IMR-90 (cell line): ENCODE measurements around the gene BBS7. TPM values are rescaled to one million over a fixed set of nuclear protein-coding genes. Genes with fewer than 3 reads are reported as not detected.

Source experiments
- ATAC-seq: fragments of 200-7000 bp; cut with Tn5 transposase; 2 replicates; pipeline ENCODE4 v1.9.1; 2020; ENCODE audit warnings: low read depth, mild to moderate bottlenecking, moderate library complexity
- BruUV-seq: library from RNA; stranded (reverse); fragments of 400-500 nt; replicated peaks from 2 replicates; lab custom pipeline; 2021; lab: Mats Ljungman, UMichigan
- CTCF ChIA-PET: fragments of 300-600 bp; formaldehyde crosslinking; extraction: SDS; loops from one replicate; lab custom pipeline; 2021; ENCODE audit warnings: antibody characterized with exemption; lab: Yijun Ruan, JAX
- POLR2A ChIA-PET: fragments of 300-600 bp; sonication (Branson Sonifier 250); formaldehyde crosslinking; loops from one replicate; lab custom pipeline; 2022; ENCODE audit warnings: antibody characterized with exemption; ENCODE audit not compliant: unreplicated experiment; lab: Charles Lee
- DNase-seq: peaks from one replicate; pipeline ENCODE4 v3.0.0; 2013
- H2AFZ ChIP-seq: replicated peaks from 2 replicates; pipeline ENCODE3; 2013; ENCODE audit warnings: low read length, mild to moderate bottlenecking; ENCODE audit not compliant: poor library complexity
- H2AK5ac ChIP-seq: 2 replicates; pipeline ENCODE4 v1.6.1; 2013; ENCODE audit warnings: low read depth, low read length, inconsistent platforms
- H2AK9ac ChIP-seq: replicated peaks from 2 replicates; pipeline ENCODE3; 2013; ENCODE audit warnings: mild to moderate bottlenecking, low read depth, low read length, moderate library complexity; ENCODE audit not compliant: poor library complexity
- H2BK120ac ChIP-seq: 2 replicates; pipeline ENCODE4 v1.6.1; 2013; ENCODE audit warnings: low read depth, low read length, inconsistent platforms
- H2BK15ac ChIP-seq: 3 replicates; pipeline ENCODE4 v1.6.1; 2013; ENCODE audit warnings: low read depth, low read length, inconsistent platforms
- H2BK20ac ChIP-seq: 2 replicates; pipeline ENCODE4 v1.6.1; 2013; ENCODE audit warnings: low read depth, mild to moderate bottlenecking, inconsistent platforms, low read length, moderate library complexity
- H2BK5ac ChIP-seq: 2 replicates; pipeline ENCODE4 v1.6.1; 2013; ENCODE audit warnings: mild to moderate bottlenecking, low read depth, low read length, inconsistent platforms; ENCODE audit not compliant: poor library complexity, severe bottlenecking
- H3K14ac ChIP-seq: replicated peaks from 2 replicates; pipeline ENCODE4 v1.6.1; 2013; ENCODE audit warnings: low read depth, low read length, inconsistent platforms
- H3K18ac ChIP-seq: 2 replicates; pipeline ENCODE4 v1.6.1; 2013; ENCODE audit warnings: low read depth, low read length, control low read depth
- H3K23ac ChIP-seq: 2 replicates; pipeline ENCODE4 v1.6.1; 2013; ENCODE audit warnings: low read depth, low read length, inconsistent platforms
- H3K27ac ChIP-seq: 2 replicates; pipeline ENCODE4 v1.5.1; 2013; ENCODE audit warnings: mild to moderate bottlenecking, control low read depth, low read length; ENCODE audit not compliant: insufficient read depth
- H3K27me3 ChIP-seq: 2 replicates; pipeline ENCODE4 v1.6.1; 2013; ENCODE audit warnings: low read length; ENCODE audit not compliant: control insufficient read depth, insufficient read depth
- H3K36me3 ChIP-seq: 2 replicates; pipeline ENCODE4 v1.6.1; 2013; ENCODE audit warnings: low read length, mixed read lengths; ENCODE audit not compliant: control insufficient read depth, insufficient read depth
- H3K4ac ChIP-seq: 2 replicates; pipeline ENCODE4 v1.6.1; 2013; ENCODE audit warnings: low read depth, low read length, inconsistent platforms
- H3K4me1 ChIP-seq: 2 replicates; pipeline ENCODE4 v1.6.1; 2013; ENCODE audit warnings: low read length, mixed read lengths; ENCODE audit not compliant: control insufficient read depth, insufficient read depth
- H3K4me2 ChIP-seq: 2 replicates; pipeline ENCODE4 v1.6.1; 2013; ENCODE audit warnings: low read depth, mild to moderate bottlenecking, control low read depth, low read length, moderate library complexity
- H3K4me3 ChIP-seq: 2 replicates; pipeline ENCODE4 v1.5.1; 2013; ENCODE audit warnings: low read depth, mild to moderate bottlenecking, control low read depth, low read length, moderate library complexity; ENCODE audit not compliant: insufficient read depth
- H3K56ac ChIP-seq: 2 replicates; pipeline ENCODE4 v1.6.1; 2013; ENCODE audit warnings: low read length, inconsistent platforms; ENCODE audit not compliant: insufficient read depth; ENCODE audit errors: extremely low read depth
- H3K79me1 ChIP-seq, 2 experiments: 2 replicates each; pipeline ENCODE4 v1.6.1; 2013; ENCODE audit warnings: low read length in 2 of 2, inconsistent platforms in 1 of 2, low read depth in 1 of 2
- H3K9ac ChIP-seq: 2 replicates; pipeline ENCODE4 v1.6.1; 2013; ENCODE audit warnings: low read depth, low read length, control low read depth
- H3K9me1 ChIP-seq: 2 replicates; pipeline ENCODE4 v1.6.1; 2013; ENCODE audit warnings: low read length, inconsistent platforms; ENCODE audit not compliant: insufficient read depth
- H3K9me3 ChIP-seq: 2 replicates; pipeline ENCODE4 v1.6.1; 2013; ENCODE audit warnings: low read length; ENCODE audit not compliant: control insufficient read depth, insufficient read depth
- H4K20me1 ChIP-seq: 2 replicates; pipeline ENCODE4 v1.6.1; 2013; ENCODE audit warnings: low read length, inconsistent platforms; ENCODE audit not compliant: insufficient read depth
- H4K5ac ChIP-seq: 2 replicates; pipeline ENCODE4 v1.6.1; 2013; ENCODE audit warnings: mild to moderate bottlenecking, low read depth, low read length, control low read depth
- H4K8ac ChIP-seq, 2 experiments: 2 replicates each; pipeline ENCODE4 v1.6.1; 2013; ENCODE audit warnings: low read depth in 2 of 2, low read length in 2 of 2, control low read depth in 1 of 2, inconsistent platforms in 1 of 2
- H4K91ac ChIP-seq: 2 replicates; pipeline ENCODE4 v1.6.1; 2013; ENCODE audit warnings: low read depth, low read length, inconsistent platforms; ENCODE audit not compliant: insufficient read depth
- BHLHE40 ChIP-seq: fragments of 150-350 bp; IDR thresholded peaks from 2 replicates; pipeline ENCODE4 v1.6.1; 2016; ENCODE audit warnings: mild to moderate bottlenecking, low read depth, low read length
- CEBPB ChIP-seq: IDR thresholded peaks from 2 replicates; pipeline ENCODE4 v1.6.1; 2012; ENCODE audit warnings: low read depth, low read length, improper control_type of control experiment
- FOS ChIP-seq: fragments of 150-350 bp; IDR thresholded peaks from 2 replicates; pipeline ENCODE4 v1.6.1; 2016; ENCODE audit warnings: low read depth, low read length
- MAFK ChIP-seq: IDR thresholded peaks from 2 replicates; pipeline ENCODE4 v1.6.1; 2012; ENCODE audit warnings: low read depth, low read length, improper control_type of control experiment
- MAZ ChIP-seq: IDR thresholded peaks from 2 replicates; pipeline ENCODE4 v1.6.1; 2012; ENCODE audit warnings: low read depth, mild to moderate bottlenecking, low read length, improper control_type of control experiment, moderate library complexity, borderline replicate concordance
- MXI1 ChIP-seq: IDR thresholded peaks from 2 replicates; pipeline ENCODE4 v1.6.1; 2012; ENCODE audit warnings: low read depth, mild to moderate bottlenecking, low read length, moderate library complexity, borderline replicate concordance
- NFE2L2 ChIP-seq: fragments of 150-350 bp; IDR thresholded peaks from 2 replicates; pipeline ENCODE4 v1.6.1; 2016; ENCODE audit warnings: low read depth, mild to moderate bottlenecking, low read length
- RAD21 ChIP-seq: IDR thresholded peaks from 2 replicates; pipeline ENCODE4 v1.6.1; 2012; ENCODE audit warnings: low read length, improper control_type of control experiment
- RCOR1 ChIP-seq: IDR thresholded peaks from 2 replicates; pipeline ENCODE4 v1.6.1; 2012; ENCODE audit warnings: mild to moderate bottlenecking, low read length, improper control_type of control experiment; ENCODE audit not compliant: insufficient replicate concordance
- RFX5 ChIP-seq: IDR thresholded peaks from 2 replicates; pipeline ENCODE4 v1.8.0; 2012; ENCODE audit warnings: low read depth, mild to moderate bottlenecking, low read length, moderate library complexity
- WGBS, 2 experiments: methylation state at CpG; one replicate each; pipeline versions ENCODE4 v1.1.5 to v1.1.7; 2013; ENCODE audit warnings: missing lambda C conversion rate in 2 of 2; ENCODE audit not compliant: insufficient read length in 1 of 2; ENCODE audit errors: extremely low coverage in 2 of 2; 5-methylcytosine and 5-hydroxymethylcytosine counted together
- dilution Hi-C: fragments of 300-500 bp; cut with HindIII; formaldehyde crosslinking; loops from one replicate; pipeline ENCODE4 v1.14.3; 2018; ENCODE audit warnings: low sequenced_read_pairs; ENCODE audit not compliant: unreplicated experiment
- in situ Hi-C: fragments of 300-500 bp; cut with MboI; formaldehyde crosslinking; loops from 3 replicates; pipeline ENCODE4 v1.14.3; 2019; ENCODE audit warnings: low sequenced_read_pairs, inconsistent platforms, mixed read lengths
- intact Hi-C: fragments of 100-400 bp; cut with micrococcal nuclease; formaldehyde crosslinking; loops from 2 replicates; pipeline ENCODE4 v1.10.0; 2022
- polyA plus RNA-seq, 3 experiments: library from polyadenylated mRNA; depleted of rRNA; stranded (reverse); fragments of >200 nt; gene quantifications; 2 replicates each; pipeline ENCODE4 v1.2.3, GENCODE V29; 2012; ENCODE audit warnings: low replicate concordance in 1 of 3
- total RNA-seq: library from RNA; depleted of rRNA; stranded (reverse); fragments of >200 nt; gene quantifications from 2 replicates; pipeline ENCODE4 v1.2.3, GENCODE V29; 2012
- TF ChIP-seq, protein P1 (sequence below): conservative IDR thresholded peaks from 2 replicates; pipeline ENCODE4 v1.5.1; 2012; ENCODE audit warnings: mild to moderate bottlenecking, low read depth, low read length, improper control_type of control experiment
- TF ChIP-seq, protein P2 (sequence below): fragments of 150-350 bp; IDR thresholded peaks from 2 replicates; pipeline ENCODE4 v1.6.1; 2017; ENCODE audit warnings: mild to moderate bottlenecking, antibody characterized with exemption, low read length, low read depth

Gene BBS7
- total and polyA plus RNA-seq, 2 of the 4 experiments (the other 2 are of a cell fraction) = 23.0 to 32.3 TPM

DNA sequence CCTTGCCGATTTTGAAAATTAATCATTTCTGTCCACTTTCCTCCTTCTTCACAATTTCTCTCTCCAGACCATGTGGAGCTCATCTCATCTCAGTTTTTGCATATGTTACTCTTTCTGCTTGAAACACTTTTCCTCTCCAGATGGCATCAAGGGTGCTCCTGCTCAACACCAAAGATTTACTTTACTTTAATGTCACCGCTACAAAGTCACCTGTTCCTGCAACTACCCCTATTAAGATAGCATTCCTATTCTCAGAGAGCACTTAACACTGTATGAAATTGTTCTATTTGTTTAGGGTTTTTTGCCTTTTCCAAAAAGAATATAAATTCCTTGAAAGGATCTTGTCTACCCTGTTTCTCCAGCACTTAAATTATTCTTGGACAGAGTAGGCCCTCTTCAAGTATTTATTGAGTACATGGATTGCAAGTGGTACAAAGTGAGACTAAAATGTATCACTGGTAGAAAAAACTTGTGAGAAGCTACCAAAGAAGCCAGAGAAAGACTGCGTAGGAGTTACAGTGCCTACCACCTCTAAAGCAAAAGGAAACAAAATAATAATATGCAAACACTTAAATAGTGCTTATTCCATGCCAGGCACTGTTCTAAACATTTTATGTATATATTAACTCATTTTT is 70.3 kb downstream of the BBS7 start:
- H3K9me1 ChIP-seq = 0 out of 2 replicates have a peak, but pooled peaks cover 2% of the 10 kb centered on the region
- no peak overlapping the region for H3K18ac ChIP-seq
- H3K4me3 ChIP-seq = no peak overlapping the region
- H3K27ac ChIP-seq = no peak overlapping the region
- CTCF ChIA-PET = no interaction called here
- intact Hi-C loops (loop anchor here (5.0 kb wide), 1 partner anchor 118 kb away; no protein-coding TSS in a partner anchor), dilution Hi-C loops (no loop called here), in situ Hi-C loops (loop anchor here (10.0 kb wide), 1 partner anchor 115 kb away; no protein-coding TSS in a partner anchor)
- no peak overlapping the region; the same call in 1 of the 2 replicates for H2BK20ac ChIP-seq
- H3K27me3 ChIP-seq = no peaks in the 10 kb centered on the region
- DNase-seq = no peak
- TF ChIP-seq FOS = no peak
- no peak for TF ChIP-seq RAD21
- TF ChIP-seq MAZ = no peak
- no peak for TF ChIP-seq MXI1
- TF ChIP-seq RCOR1 = no peak
- no peak for TF ChIP-seq RFX5
- TF ChIP-seq NFE2L2 = no peak
- TF ChIP-seq BHLHE40 = no peak
- TF ChIP-seq CEBPB = no peak
- TF ChIP-seq, protein P1, sequence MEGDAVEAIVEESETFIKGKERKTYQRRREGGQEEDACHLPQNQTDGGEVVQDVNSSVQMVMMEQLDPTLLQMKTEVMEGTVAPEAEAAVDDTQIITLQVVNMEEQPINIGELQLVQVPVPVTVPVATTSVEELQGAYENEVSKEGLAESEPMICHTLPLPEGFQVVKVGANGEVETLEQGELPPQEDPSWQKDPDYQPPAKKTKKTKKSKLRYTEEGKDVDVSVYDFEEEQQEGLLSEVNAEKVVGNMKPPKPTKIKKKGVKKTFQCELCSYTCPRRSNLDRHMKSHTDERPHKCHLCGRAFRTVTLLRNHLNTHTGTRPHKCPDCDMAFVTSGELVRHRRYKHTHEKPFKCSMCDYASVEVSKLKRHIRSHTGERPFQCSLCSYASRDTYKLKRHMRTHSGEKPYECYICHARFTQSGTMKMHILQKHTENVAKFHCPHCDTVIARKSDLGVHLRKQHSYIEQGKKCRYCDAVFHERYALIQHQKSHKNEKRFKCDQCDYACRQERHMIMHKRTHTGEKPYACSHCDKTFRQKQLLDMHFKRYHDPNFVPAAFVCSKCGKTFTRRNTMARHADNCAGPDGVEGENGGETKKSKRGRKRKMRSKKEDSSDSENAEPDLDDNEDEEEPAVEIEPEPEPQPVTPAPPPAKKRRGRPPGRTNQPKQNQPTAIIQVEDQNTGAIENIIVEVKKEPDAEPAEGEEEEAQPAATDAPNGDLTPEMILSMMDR = no peak
- TF ChIP-seq MAFK = no peak
- TF ChIP-seq, protein P2, sequence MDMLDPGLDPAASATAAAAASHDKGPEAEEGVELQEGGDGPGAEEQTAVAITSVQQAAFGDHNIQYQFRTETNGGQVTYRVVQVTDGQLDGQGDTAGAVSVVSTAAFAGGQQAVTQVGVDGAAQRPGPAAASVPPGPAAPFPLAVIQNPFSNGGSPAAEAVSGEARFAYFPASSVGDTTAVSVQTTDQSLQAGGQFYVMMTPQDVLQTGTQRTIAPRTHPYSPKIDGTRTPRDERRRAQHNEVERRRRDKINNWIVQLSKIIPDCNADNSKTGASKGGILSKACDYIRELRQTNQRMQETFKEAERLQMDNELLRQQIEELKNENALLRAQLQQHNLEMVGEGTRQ = no peak
- POLR2A ChIA-PET = no interaction called here
- H3K23ac ChIP-seq = 0 out of 2 replicates have a peak overlapping the region, but pooled peaks have one; percentile 19
- no peak overlapping the region; the same call in 1 of the 3 replicates for H2BK15ac ChIP-seq
- H2BK120ac ChIP-seq = 0 out of 2 replicates have a peak overlapping the region, but pooled peaks have one; percentile 50
- WGBS, 2 experiments = 67% methylated on average over 1 of the region's 3 CpGs; no CpG with 5 or more reads in 1 of the 2 experiments
- H4K8ac ChIP-seq = peak overlapping the region; percentile 98 to 99; a peak in 2 of 4 replicates
- H3K4me2 ChIP-seq = no peak overlapping the region
- H3K36me3 ChIP-seq = peaks cover 8% of the 10 kb centered on the region
- no peak overlapping the region for H3K14ac ChIP-seq
- no peak overlapping the region for H4K91ac ChIP-seq
- H2AFZ ChIP-seq = no peak overlapping the region
- H4K20me1 ChIP-seq = no peaks in the 10 kb centered on the region
- peaks cover 14 to 17% of the 10 kb centered on the region in 2 experiments; a peak in 3 of 4 replicates for H3K79me1 ChIP-seq
- H3K9me3 ChIP-seq = no peaks in the 10 kb centered on the region
- peak overlapping the region; percentile 27; the same call in 1 of the 2 replicates for H3K4ac ChIP-seq
- no peak overlapping the region for H2AK9ac ChIP-seq
- peaks cover 8% of the 10 kb centered on the region for H3K4me1 ChIP-seq
- no peak overlapping the region for H2BK5ac ChIP-seq
- H4K5ac ChIP-seq = peak overlapping the region; percentile 60; the same call in 1 of the 2 replicates
- H3K9ac ChIP-seq = no peak overlapping the region
- H2AK5ac ChIP-seq = no peak overlapping the region
- no peak overlapping the region for H3K56ac ChIP-seq
- BruUV-seq = no TSS peak
- ATAC-seq = no peak
